Retinal pigment epithelial cell (primary cell): ENCODE results near the gene MPZL2.

Experiments used
- DNase-seq: peaks from one replicate; pipeline ENCODE4 v3.0.0-alpha.2; 2010; ENCODE audit warnings: low read depth
- H3K4me3 ChIP-seq: 2 replicates; pipeline ENCODE4 v1.5.1; 2011; ENCODE audit warnings: mild to moderate bottlenecking, low read length, control low read depth, moderate library complexity
- TF ChIP-seq, protein P1 (sequence below): conservative IDR thresholded peaks from 2 replicates; pipeline ENCODE4 v1.5.1; 2011; ENCODE audit warnings: low read depth, low read length, control low read depth, inconsistent platforms

The MPZL2 gene

DNA sequence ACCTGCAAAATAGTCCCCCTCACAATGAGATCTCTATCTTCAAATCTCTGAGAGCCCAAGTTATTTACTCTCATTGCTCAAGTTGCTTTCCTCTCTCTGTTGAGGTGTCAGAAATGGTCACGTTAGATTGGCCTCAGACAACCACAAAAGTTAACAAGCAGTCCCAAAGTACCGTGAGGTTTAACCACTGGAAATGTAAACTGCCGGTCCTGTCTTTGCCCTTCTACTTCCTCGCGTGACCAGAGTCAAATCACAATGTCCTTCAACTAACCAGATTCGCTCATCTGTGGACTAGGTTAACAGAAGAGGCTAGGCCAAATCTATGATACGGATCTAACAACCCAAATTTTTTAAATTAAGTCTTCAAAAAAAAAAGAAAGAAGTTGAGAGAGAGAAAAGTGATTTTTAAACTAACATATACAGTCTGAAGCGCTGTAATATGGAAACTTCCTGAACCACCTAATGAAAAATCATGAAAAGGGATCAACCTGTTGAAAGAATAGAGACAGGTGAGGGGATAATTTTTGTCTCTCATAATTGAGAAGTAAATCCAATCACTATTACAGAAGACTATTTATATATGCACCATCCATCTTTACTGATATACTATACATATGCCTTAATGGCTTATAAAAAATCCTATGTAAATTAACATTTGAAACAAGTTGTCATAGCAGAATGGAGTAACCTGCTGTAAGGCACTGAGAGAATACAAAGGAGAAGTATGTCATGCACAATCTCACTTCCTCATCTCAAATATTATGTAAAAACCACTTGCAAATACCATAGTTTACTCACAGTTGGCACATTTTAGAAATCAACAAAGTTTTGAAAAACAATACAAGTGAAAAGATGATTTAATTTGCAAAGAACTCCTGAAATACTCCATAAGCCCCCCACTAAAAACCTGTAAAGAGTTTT, 36.0 kb downstream of the MPZL2 start:
- DNase-seq = no peak
- TF ChIP-seq, protein P1, sequence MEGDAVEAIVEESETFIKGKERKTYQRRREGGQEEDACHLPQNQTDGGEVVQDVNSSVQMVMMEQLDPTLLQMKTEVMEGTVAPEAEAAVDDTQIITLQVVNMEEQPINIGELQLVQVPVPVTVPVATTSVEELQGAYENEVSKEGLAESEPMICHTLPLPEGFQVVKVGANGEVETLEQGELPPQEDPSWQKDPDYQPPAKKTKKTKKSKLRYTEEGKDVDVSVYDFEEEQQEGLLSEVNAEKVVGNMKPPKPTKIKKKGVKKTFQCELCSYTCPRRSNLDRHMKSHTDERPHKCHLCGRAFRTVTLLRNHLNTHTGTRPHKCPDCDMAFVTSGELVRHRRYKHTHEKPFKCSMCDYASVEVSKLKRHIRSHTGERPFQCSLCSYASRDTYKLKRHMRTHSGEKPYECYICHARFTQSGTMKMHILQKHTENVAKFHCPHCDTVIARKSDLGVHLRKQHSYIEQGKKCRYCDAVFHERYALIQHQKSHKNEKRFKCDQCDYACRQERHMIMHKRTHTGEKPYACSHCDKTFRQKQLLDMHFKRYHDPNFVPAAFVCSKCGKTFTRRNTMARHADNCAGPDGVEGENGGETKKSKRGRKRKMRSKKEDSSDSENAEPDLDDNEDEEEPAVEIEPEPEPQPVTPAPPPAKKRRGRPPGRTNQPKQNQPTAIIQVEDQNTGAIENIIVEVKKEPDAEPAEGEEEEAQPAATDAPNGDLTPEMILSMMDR = no peak
- no peak overlapping the region for H3K4me3 ChIP-seq

DNA sequence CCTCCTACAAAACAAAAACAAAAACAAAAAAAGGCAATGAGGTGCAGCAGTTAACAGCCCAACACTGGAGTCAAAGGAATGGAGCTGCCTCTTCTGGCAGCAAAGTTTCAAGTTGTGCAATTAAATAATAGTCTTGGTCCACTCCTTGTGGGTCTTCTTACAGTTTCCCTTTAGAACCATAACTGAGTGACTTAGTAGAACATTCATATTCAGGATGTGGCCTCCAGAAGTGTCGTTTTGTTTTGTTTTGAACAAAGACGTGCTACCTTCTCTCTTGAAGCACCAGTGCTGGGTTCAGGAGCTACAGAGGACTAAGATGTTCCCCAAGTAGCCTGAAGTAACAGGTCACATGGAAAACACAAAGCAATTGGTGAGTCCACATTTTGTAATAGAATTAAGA, 37.3 kb downstream of the MPZL2 start:
- TF ChIP-seq, protein P1 = no peak
- H3K4me3 ChIP-seq = no peak overlapping the region
- no peak for DNase-seq

DNA sequence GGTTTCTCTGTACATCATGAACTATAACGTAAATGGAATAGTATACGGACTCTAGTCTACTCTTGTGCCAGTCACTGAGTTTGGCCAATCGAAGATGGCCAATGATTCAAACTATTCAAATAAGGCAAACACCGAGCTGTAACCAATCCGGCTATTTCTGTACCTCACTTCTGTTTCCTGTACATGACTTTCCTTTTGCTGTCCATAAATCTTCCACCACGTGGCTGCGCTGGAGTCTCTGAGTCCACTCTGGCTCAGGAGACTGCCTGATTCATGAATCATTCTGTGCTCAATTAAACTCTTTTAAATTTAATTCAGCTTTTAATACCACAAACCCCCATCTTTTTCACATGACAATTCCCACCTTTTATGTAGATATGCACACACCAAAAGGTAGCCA, 37.8 kb downstream of the MPZL2 start:
- no peak overlapping the region for H3K4me3 ChIP-seq
- TF ChIP-seq, protein P1 = no peak
- no peak for DNase-seq

DNA sequence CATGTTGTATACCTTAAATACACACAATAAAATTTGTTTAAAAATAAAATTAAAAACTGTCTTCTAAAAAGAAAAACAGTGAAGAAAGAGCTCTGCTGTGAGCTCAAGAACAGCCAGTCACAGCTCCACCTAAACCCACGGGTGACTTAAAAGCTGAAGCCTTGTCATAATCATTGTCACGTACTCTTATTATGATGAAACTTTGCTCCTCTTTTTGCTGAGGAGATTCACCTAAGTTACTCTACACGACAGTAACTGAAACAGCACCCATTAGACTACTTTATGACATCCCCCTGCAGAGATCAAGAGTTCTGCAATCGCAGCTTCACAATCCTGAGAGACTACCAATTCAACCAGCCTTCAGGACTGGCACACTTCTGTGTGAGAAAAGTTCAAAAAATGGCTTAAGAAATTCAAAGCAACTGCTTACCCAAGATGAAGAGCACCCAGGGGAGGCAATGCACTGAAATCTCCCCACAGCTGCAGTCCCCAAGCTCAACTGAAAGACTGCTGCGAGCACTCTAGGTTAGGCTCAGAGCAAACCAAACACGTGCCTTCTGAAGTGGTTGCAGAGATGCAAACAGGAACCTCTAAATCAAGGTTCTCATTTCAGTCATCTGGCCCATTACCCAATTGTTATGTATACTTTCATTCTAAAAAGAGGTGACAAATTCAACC, 39.4 kb downstream of the MPZL2 start, which contains the start of gene JAML:
TSS of gene JAML (minus strand) at position 501 of the 678 bp plus-strand sequence. CDS start 10,145 bp downstream, outside the sequence.
- H3K4me3 ChIP-seq = no peak within 1 kb of the TSS
- no peak for DNase-seq
- TF ChIP-seq, protein P1 = no peak

DNA sequence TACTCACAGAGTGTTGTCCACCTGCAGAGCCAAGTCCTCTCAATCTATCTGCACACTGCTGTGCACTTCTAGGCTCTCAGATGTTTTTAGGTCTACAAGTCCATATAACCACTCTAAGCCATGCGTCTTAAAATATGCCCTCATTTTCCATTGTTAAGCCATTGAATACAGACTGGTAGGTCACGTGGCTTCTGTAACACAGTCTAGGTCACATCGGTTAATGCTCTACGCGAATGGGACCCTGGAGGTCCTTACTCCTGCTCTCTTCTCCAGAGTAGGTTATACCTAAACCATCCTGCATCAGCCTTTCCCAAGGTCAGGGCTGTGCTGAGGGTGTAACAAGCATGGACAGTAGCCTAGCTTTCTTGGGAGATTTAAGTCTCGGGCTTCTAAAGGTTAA, 40.1 kb downstream of the MPZL2 start:
- TF ChIP-seq, protein P1 = no peak
- no peak overlapping the region for H3K4me3 ChIP-seq
- no peak for DNase-seq

DNA sequence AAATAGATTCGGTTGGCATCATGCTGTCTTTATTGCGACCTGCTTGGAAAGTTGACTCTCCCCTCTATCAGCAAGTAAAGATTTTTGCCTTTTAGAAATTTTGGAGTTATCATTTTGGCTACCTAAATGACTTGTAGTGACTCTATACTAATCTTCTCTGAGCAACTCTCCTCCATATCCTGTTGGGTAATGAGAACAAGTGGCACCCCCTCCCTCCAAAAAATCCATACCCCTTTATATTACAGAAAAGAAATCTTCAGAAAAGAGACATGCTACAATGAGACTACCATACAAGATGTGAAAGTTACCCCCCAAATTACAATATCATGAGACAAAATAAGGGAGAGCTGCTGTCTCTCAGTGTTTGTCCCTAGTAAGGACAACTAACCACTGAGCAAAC, 40.5 kb downstream of the MPZL2 start:
- no peak for DNase-seq
- H3K4me3 ChIP-seq = no peak overlapping the region
- TF ChIP-seq, protein P1 = no peak

DNA sequence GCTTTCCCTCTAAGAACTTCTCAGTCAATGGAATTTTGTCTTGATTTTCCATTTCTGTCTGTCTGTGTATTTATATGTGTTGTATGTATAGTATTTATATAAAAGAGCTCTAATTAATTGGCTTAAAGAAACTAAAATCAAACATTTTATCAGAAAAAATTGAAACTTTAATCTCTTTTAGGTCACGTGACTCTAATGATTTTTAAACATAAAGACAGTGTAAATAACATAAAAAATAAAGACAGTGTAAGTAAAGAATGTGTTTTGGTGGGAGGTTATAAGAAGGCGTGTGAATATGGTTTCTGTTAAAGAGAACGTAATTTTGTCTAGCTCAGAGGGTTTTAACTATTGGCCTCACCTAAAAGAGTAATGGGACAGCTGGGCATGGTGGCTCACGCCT, 41.7 kb downstream of the MPZL2 start:
- DNase-seq = no peak
- H3K4me3 ChIP-seq = no peak overlapping the region
- TF ChIP-seq, protein P1 = no peak
